Ovary (tissue), 3 donors: Measurements from ENCODE around the gene PPP1R14C.

Source experiments
- CTCF ChIP-seq, 3 donors: fragments of 450-650 bp in 2 of 3; fragments of 200-600 bp in 1 of 3; IDR thresholded peaks; one replicate each; pipeline versions ENCODE4 v1.5.1 to v1.8.0; 2016 to 2022; ENCODE audit warnings: antibody characterized with exemption in 3 of 3, mild to moderate bottlenecking in 1 of 3
- EP300 ChIP-seq: sonication (generic); formaldehyde crosslinking; IDR thresholded peaks from one replicate; pipeline ENCODE4 v1.6.1; 2017; ENCODE audit warnings: antibody characterized with exemption
- POLR2A ChIP-seq: fragments of 450-650 bp; IDR thresholded peaks from one replicate; pipeline ENCODE4 v1.6.1; 2017; ENCODE audit warnings: antibody characterized with exemption, mild to moderate bottlenecking, moderate library complexity
- donor health status: DM: no; HTN: no; CAD: no.

GRCh38 chr6:150233843-150234269 lies 91.0 kb downstream of the PPP1R14C start:
- no peak for TF ChIP-seq CTCF (IDR thresholded peaks at IDR 0.05)
- TF ChIP-seq POLR2A = no peak
- TF ChIP-seq EP300 = no peak
